Activated CD8-positive, alpha-beta T cell treated with anti-CD3 and anti-CD28 coated beads, Interleukin-2, amount 10 ng/mL, durations not matched to agents 7 days and 5 days (primary cell): ENCODE measurements around the gene MORN3. TPM values are rescaled to one million over a fixed set of nuclear protein-coding genes. Genes with fewer than 3 reads are reported as not detected.

Experiments
- ATAC-seq: fragments of 150-1000 bp; cut with Tn5 transposase; one replicate; pipeline ENCODE4 v1.10.0; 2021; ENCODE audit warnings: moderate library complexity
- CTCF ChIA-PET: fragments of 350-600 bp; sonication (Branson Sonifier 250); formaldehyde crosslinking; loops from one replicate; lab custom pipeline; 2021; ENCODE audit warnings: antibody characterized with exemption; lab: Charles Lee
- POLR2A ChIA-PET: fragments of 350-600 bp; sonication (Branson Sonifier 250); formaldehyde crosslinking; loops from one replicate; lab custom pipeline; 2021; ENCODE audit warnings: antibody characterized with exemption; lab: Charles Lee
- DNase-seq: peaks from one replicate; pipeline ENCODE4 v3.0.0-alpha.2; 2020
- H3K27ac Mint-ChIP-seq: one replicate; pipeline ENCODE4 v1.8.0; 2021; ENCODE audit warnings: mild to moderate bottlenecking, mixed read lengths
- H3K27me3 Mint-ChIP-seq: one replicate; pipeline ENCODE4 v1.8.0; 2021; ENCODE audit warnings: low read depth, mixed read lengths
- H3K36me3 Mint-ChIP-seq: one replicate; pipeline ENCODE4 v1.8.0; 2021; ENCODE audit warnings: low read depth, mixed read lengths
- H3K4me1 Mint-ChIP-seq: one replicate; pipeline ENCODE4 v1.8.0; 2021; ENCODE audit warnings: low read depth, mixed read lengths
- H3K4me3 Mint-ChIP-seq: one replicate; pipeline ENCODE4 v1.8.0; 2021; ENCODE audit warnings: mild to moderate bottlenecking, mixed read lengths
- H3K9me3 Mint-ChIP-seq: one replicate; pipeline ENCODE4 v1.8.0; 2022; ENCODE audit warnings: mixed read lengths; ENCODE audit not compliant: insufficient read depth
- total RNA-seq, 2 experiments: library from RNA; stranded (reverse); gene quantifications; one replicate each; pipeline ENCODE4 v1.2.3, GENCODE V29; 2021

MORN3 gene
- total RNA-seq, 2 experiments from 2014 or later: 0.26 to 0.37 TPM

- CTCF ChIA-PET: interaction anchor here (0.8 to 7.4 kb wide), 16 partner anchors 11 to 168 kb away, joined by 4 to 98 read pairs (median 8); partner anchors contain the start of genes KDM2B, MORN3 and RHOF
- POLR2A ChIA-PET: interaction anchor here (0.6 to 5.7 kb wide), 23 partner anchors 11 to 226 kb away, joined by 3 to 77 read pairs (median 5); partner anchors contain the start of genes KDM2B, MORN3 and RNF34
- H3K9me3 Mint-ChIP-seq: no peaks in the 10 kb centered on the region
Measured at GRCh38 chr12:121626087-121626852, 43.2 kb downstream of the MORN3 start, which contains the start of gene ORAI1. ORAI1 (plus strand) TSS chr12:121626530.

GRCh38 chr12:121620333-121620891, 49.0 kb downstream of the MORN3 start:
- ATAC-seq (no peak), DNase-seq (no peak)
- H3K36me3 Mint-ChIP-seq: no peaks in the 10 kb centered on the region
- H3K4me3 Mint-ChIP-seq: no peak overlapping the region
- ChIA-PET CTCF (interaction anchor here (1.0 to 5.6 kb wide), 2 partner anchors 68 to 120 kb away, joined by 4 to 41 read pairs; no protein-coding TSS in a partner anchor), POLR2A (no interaction called here)
- no peaks in the 10 kb centered on the region for H3K27me3 Mint-ChIP-seq
- no peaks in the 10 kb centered on the region for H3K9me3 Mint-ChIP-seq
- H3K4me1 Mint-ChIP-seq: peaks cover 23% of the 10 kb centered on the region
- H3K27ac Mint-ChIP-seq: no peak overlapping the region

More at GRCh38 chr12:121626087-121626852, 43.2 kb downstream of the MORN3 start, which contains the start of gene ORAI1:
- Mint-ChIP-seq H3K36me3 (peaks cover 34% of the 10 kb centered on the region), H3K27me3 (no peaks in the 10 kb centered on the region), H3K4me1 (peaks cover 42% of the 10 kb centered on the region), H3K27ac (peak within 1 kb of the TSS; percentile 94), H3K4me3 (peak within 1 kb of the TSS; percentile 95)
- ATAC-seq: peak; percentile 76
- DNase-seq: peak; percentile 96

GRCh38 chr12:121618659-121619233, 50.7 kb downstream of the MORN3 start:
- Mint-ChIP-seq H3K36me3 (no peaks in the 10 kb centered on the region), H3K4me3 (no peak overlapping the region), H3K9me3 (no peaks in the 10 kb centered on the region), H3K27ac (peak overlapping the region; percentile 57), H3K27me3 (no peaks in the 10 kb centered on the region), H3K4me1 (peaks cover 22% of the 10 kb centered on the region)
- CTCF ChIA-PET: interaction anchor here (1.4 to 5.6 kb wide), 3 partner anchors 50 to 66 kb away, joined by 4 to 41 read pairs (median 7); no protein-coding TSS in a partner anchor
- DNase-seq (no peak), ATAC-seq (no peak)
- POLR2A ChIA-PET: no interaction called here

- Mint-ChIP-seq H3K27ac (no peak overlapping the region), H3K27me3 (no peaks in the 10 kb centered on the region), H3K36me3 (no peaks in the 10 kb centered on the region), H3K9me3 (no peaks in the 10 kb centered on the region), H3K4me3 (no peak overlapping the region), H3K4me1 (peaks cover 23% of the 10 kb centered on the region)
- no peak for DNase-seq
- POLR2A ChIA-PET: no interaction called here
- CTCF ChIA-PET: no interaction called here
- ATAC-seq: peak; percentile 22
Measured at GRCh38 chr12:121614872-121615467, 54.5 kb downstream of the MORN3 start.

GRCh38 chr12:121613462-121613861, 56.0 kb downstream of the MORN3 start:
- Mint-ChIP-seq H3K4me3 (no peak overlapping the region), H3K27me3 (no peaks in the 10 kb centered on the region), H3K27ac (no peak overlapping the region), H3K4me1 (peaks cover 18% of the 10 kb centered on the region), H3K36me3 (no peaks in the 10 kb centered on the region), H3K9me3 (no peaks in the 10 kb centered on the region)
- CTCF ChIA-PET: interaction anchor here (1.0 kb wide), 1 partner anchor 61 kb away, joined by 4 read pairs; no protein-coding TSS in a partner anchor
- POLR2A ChIA-PET: interaction anchor here (0.8 kb wide), 1 partner anchor 32 kb away, joined by 3 read pairs; no protein-coding TSS in a partner anchor
- DNase-seq (no peak), ATAC-seq (no peak)

GRCh38 chr12:121611306-121611705, 58.1 kb downstream of the MORN3 start:
- no peak for DNase-seq
- Mint-ChIP-seq H3K36me3 (no peaks in the 10 kb centered on the region), H3K27ac (no peak overlapping the region), H3K4me3 (no peak overlapping the region), H3K9me3 (no peaks in the 10 kb centered on the region), H3K27me3 (no peaks in the 10 kb centered on the region), H3K4me1 (peaks cover 17% of the 10 kb centered on the region)
- peak; percentile 39 for ATAC-seq
- ChIA-PET POLR2A (interaction anchor here (1.4 kb wide), 1 partner anchor 9 kb away, joined by 3 read pairs; no protein-coding TSS in a partner anchor), CTCF (interaction anchor here (1.5 kb wide), 2 partner anchors 22 to 59 kb away, joined by 4 to 5 read pairs; no protein-coding TSS in a partner anchor)

GRCh38 chr12:121610239-121611149, 59.0 kb downstream of the MORN3 start:
- H3K36me3 Mint-ChIP-seq: no peaks in the 10 kb centered on the region
- no peaks in the 10 kb centered on the region for H3K9me3 Mint-ChIP-seq
- no peak overlapping the region for H3K4me3 Mint-ChIP-seq
- ATAC-seq (no peak), DNase-seq (no peak)
- no peak overlapping the region for H3K27ac Mint-ChIP-seq
- ChIA-PET CTCF (interaction anchor here (1.0 to 1.5 kb wide), 3 partner anchors 8 to 58 kb away, joined by 4 to 5 read pairs (median 5); no protein-coding TSS in a partner anchor), POLR2A (interaction anchor here (1.4 kb wide), 1 partner anchor 8 kb away, joined by 3 read pairs; no protein-coding TSS in a partner anchor)
- H3K4me1 Mint-ChIP-seq: peaks cover 11% of the 10 kb centered on the region
- no peaks in the 10 kb centered on the region for H3K27me3 Mint-ChIP-seq

- Mint-ChIP-seq H3K27ac (no peak overlapping the region), H3K4me3 (no peak overlapping the region), H3K27me3 (no peaks in the 10 kb centered on the region), H3K36me3 (no peaks in the 10 kb centered on the region), H3K4me1 (peaks cover 4% of the 10 kb centered on the region), H3K9me3 (no peaks in the 10 kb centered on the region)
- ATAC-seq: no peak
- ChIA-PET POLR2A (no interaction called here), CTCF (no interaction called here)
- no peak for DNase-seq
Measured at GRCh38 chr12:121608301-121608700, 61.2 kb downstream of the MORN3 start.

GRCh38 chr12:121603581-121603980, 65.9 kb downstream of the MORN3 start:
- Mint-ChIP-seq H3K27me3 (no peaks in the 10 kb centered on the region), H3K36me3 (no peaks in the 10 kb centered on the region), H3K9me3 (no peaks in the 10 kb centered on the region), H3K4me3 (no peak overlapping the region), H3K4me1 (peaks cover 4% of the 10 kb centered on the region), H3K27ac (no peak overlapping the region)
- ChIA-PET POLR2A (no interaction called here), CTCF (no interaction called here)
- no peak for DNase-seq
- no peak for ATAC-seq

GRCh38 chr12:121602766-121603165, 66.7 kb downstream of the MORN3 start:
- H3K4me3 Mint-ChIP-seq: no peak overlapping the region
- no peaks in the 10 kb centered on the region for H3K27me3 Mint-ChIP-seq
- ChIA-PET CTCF (interaction anchor here (1.1 to 2.2 kb wide), 2 partner anchors 8 to 24 kb away, joined by 5 to 6 read pairs; partner anchors contain the start of gene ORAI1), POLR2A (interaction anchor here (1.4 to 1.6 kb wide), 2 partner anchors 8 to 23 kb away, joined by 3 to 6 read pairs; partner anchors contain the start of gene KDM2B)
- no peak for ATAC-seq
- H3K4me1 Mint-ChIP-seq: peaks cover 4% of the 10 kb centered on the region
- H3K27ac Mint-ChIP-seq: no peak overlapping the region
- no peaks in the 10 kb centered on the region for H3K36me3 Mint-ChIP-seq
- H3K9me3 Mint-ChIP-seq: no peaks in the 10 kb centered on the region
- no peak for DNase-seq
